IMR-90 (cell line): ENCODE data around the gene TBC1D22A. TPM values are rescaled to one million over a fixed set of nuclear protein-coding genes. Genes with fewer than 3 reads are reported as not detected.

Source experiments
- ATAC-seq: fragments of 200-7000 bp; cut with Tn5 transposase; 2 replicates; pipeline ENCODE4 v1.9.1; 2020; ENCODE audit warnings: low read depth, mild to moderate bottlenecking, moderate library complexity
- BruUV-seq: library from RNA; stranded (reverse); fragments of 400-500 nt; replicated peaks from 2 replicates; lab custom pipeline; 2021; lab: Mats Ljungman, UMichigan
- CTCF ChIA-PET: fragments of 300-600 bp; formaldehyde crosslinking; extraction: SDS; loops from one replicate; lab custom pipeline; 2021; ENCODE audit warnings: antibody characterized with exemption; lab: Yijun Ruan, JAX
- POLR2A ChIA-PET: fragments of 300-600 bp; sonication (Branson Sonifier 250); formaldehyde crosslinking; loops from one replicate; lab custom pipeline; 2022; ENCODE audit warnings: antibody characterized with exemption; ENCODE audit not compliant: unreplicated experiment; lab: Charles Lee
- DNase-seq: peaks from one replicate; pipeline ENCODE4 v3.0.0; 2013
- H2AFZ ChIP-seq: replicated peaks from 2 replicates; pipeline ENCODE3; 2013; ENCODE audit warnings: low read length, mild to moderate bottlenecking; ENCODE audit not compliant: poor library complexity
- H2AK5ac ChIP-seq: 2 replicates; pipeline ENCODE4 v1.6.1; 2013; ENCODE audit warnings: low read depth, low read length, inconsistent platforms
- H2AK9ac ChIP-seq: replicated peaks from 2 replicates; pipeline ENCODE3; 2013; ENCODE audit warnings: mild to moderate bottlenecking, low read depth, low read length, moderate library complexity; ENCODE audit not compliant: poor library complexity
- H2BK120ac ChIP-seq: 2 replicates; pipeline ENCODE4 v1.6.1; 2013; ENCODE audit warnings: low read depth, low read length, inconsistent platforms
- H2BK15ac ChIP-seq: 3 replicates; pipeline ENCODE4 v1.6.1; 2013; ENCODE audit warnings: low read depth, low read length, inconsistent platforms
- H2BK20ac ChIP-seq: 2 replicates; pipeline ENCODE4 v1.6.1; 2013; ENCODE audit warnings: low read depth, mild to moderate bottlenecking, inconsistent platforms, low read length, moderate library complexity
- H2BK5ac ChIP-seq: 2 replicates; pipeline ENCODE4 v1.6.1; 2013; ENCODE audit warnings: mild to moderate bottlenecking, low read depth, low read length, inconsistent platforms; ENCODE audit not compliant: poor library complexity, severe bottlenecking
- H3K14ac ChIP-seq: replicated peaks from 2 replicates; pipeline ENCODE4 v1.6.1; 2013; ENCODE audit warnings: low read depth, low read length, inconsistent platforms
- H3K18ac ChIP-seq: 2 replicates; pipeline ENCODE4 v1.6.1; 2013; ENCODE audit warnings: low read depth, low read length, control low read depth
- H3K23ac ChIP-seq: 2 replicates; pipeline ENCODE4 v1.6.1; 2013; ENCODE audit warnings: low read depth, low read length, inconsistent platforms
- H3K27ac ChIP-seq: 2 replicates; pipeline ENCODE4 v1.5.1; 2013; ENCODE audit warnings: mild to moderate bottlenecking, control low read depth, low read length; ENCODE audit not compliant: insufficient read depth
- H3K27me3 ChIP-seq: 2 replicates; pipeline ENCODE4 v1.6.1; 2013; ENCODE audit warnings: low read length; ENCODE audit not compliant: control insufficient read depth, insufficient read depth
- H3K36me3 ChIP-seq: 2 replicates; pipeline ENCODE4 v1.6.1; 2013; ENCODE audit warnings: low read length, mixed read lengths; ENCODE audit not compliant: control insufficient read depth, insufficient read depth
- H3K4ac ChIP-seq: 2 replicates; pipeline ENCODE4 v1.6.1; 2013; ENCODE audit warnings: low read depth, low read length, inconsistent platforms
- H3K4me1 ChIP-seq: 2 replicates; pipeline ENCODE4 v1.6.1; 2013; ENCODE audit warnings: low read length, mixed read lengths; ENCODE audit not compliant: control insufficient read depth, insufficient read depth
- H3K4me2 ChIP-seq: 2 replicates; pipeline ENCODE4 v1.6.1; 2013; ENCODE audit warnings: low read depth, mild to moderate bottlenecking, control low read depth, low read length, moderate library complexity
- H3K4me3 ChIP-seq: 2 replicates; pipeline ENCODE4 v1.5.1; 2013; ENCODE audit warnings: low read depth, mild to moderate bottlenecking, control low read depth, low read length, moderate library complexity; ENCODE audit not compliant: insufficient read depth
- H3K56ac ChIP-seq: 2 replicates; pipeline ENCODE4 v1.6.1; 2013; ENCODE audit warnings: low read length, inconsistent platforms; ENCODE audit not compliant: insufficient read depth; ENCODE audit errors: extremely low read depth
- H3K79me1 ChIP-seq, 2 experiments: 2 replicates each; pipeline ENCODE4 v1.6.1; 2013; ENCODE audit warnings: low read length in 2 of 2, inconsistent platforms in 1 of 2, low read depth in 1 of 2
- H3K9ac ChIP-seq: 2 replicates; pipeline ENCODE4 v1.6.1; 2013; ENCODE audit warnings: low read depth, low read length, control low read depth
- H3K9me1 ChIP-seq: 2 replicates; pipeline ENCODE4 v1.6.1; 2013; ENCODE audit warnings: low read length, inconsistent platforms; ENCODE audit not compliant: insufficient read depth
- H3K9me3 ChIP-seq: 2 replicates; pipeline ENCODE4 v1.6.1; 2013; ENCODE audit warnings: low read length; ENCODE audit not compliant: control insufficient read depth, insufficient read depth
- H4K20me1 ChIP-seq: 2 replicates; pipeline ENCODE4 v1.6.1; 2013; ENCODE audit warnings: low read length, inconsistent platforms; ENCODE audit not compliant: insufficient read depth
- H4K5ac ChIP-seq: 2 replicates; pipeline ENCODE4 v1.6.1; 2013; ENCODE audit warnings: mild to moderate bottlenecking, low read depth, low read length, control low read depth
- H4K8ac ChIP-seq, 2 experiments: 2 replicates each; pipeline ENCODE4 v1.6.1; 2013; ENCODE audit warnings: low read depth in 2 of 2, low read length in 2 of 2, control low read depth in 1 of 2, inconsistent platforms in 1 of 2
- H4K91ac ChIP-seq: 2 replicates; pipeline ENCODE4 v1.6.1; 2013; ENCODE audit warnings: low read depth, low read length, inconsistent platforms; ENCODE audit not compliant: insufficient read depth
- WGBS, 2 experiments: methylation state at CpG; one replicate each; pipeline versions ENCODE4 v1.1.5 to v1.1.7; 2013; ENCODE audit warnings: missing lambda C conversion rate in 2 of 2; ENCODE audit not compliant: insufficient read length in 1 of 2; ENCODE audit errors: extremely low coverage in 2 of 2; 5-methylcytosine and 5-hydroxymethylcytosine counted together
- dilution Hi-C: fragments of 300-500 bp; cut with HindIII; formaldehyde crosslinking; loops from one replicate; pipeline ENCODE4 v1.14.3; 2018; ENCODE audit warnings: low sequenced_read_pairs; ENCODE audit not compliant: unreplicated experiment
- in situ Hi-C: fragments of 300-500 bp; cut with MboI; formaldehyde crosslinking; loops from 3 replicates; pipeline ENCODE4 v1.14.3; 2019; ENCODE audit warnings: low sequenced_read_pairs, inconsistent platforms, mixed read lengths
- intact Hi-C: fragments of 100-400 bp; cut with micrococcal nuclease; formaldehyde crosslinking; loops from 2 replicates; pipeline ENCODE4 v1.10.0; 2022
- polyA plus RNA-seq, 3 experiments: library from polyadenylated mRNA; depleted of rRNA; stranded (reverse); fragments of >200 nt; gene quantifications; 2 replicates each; pipeline ENCODE4 v1.2.3, GENCODE V29; 2012; ENCODE audit warnings: low replicate concordance in 1 of 3
- total RNA-seq: library from RNA; depleted of rRNA; stranded (reverse); fragments of >200 nt; gene quantifications from 2 replicates; pipeline ENCODE4 v1.2.3, GENCODE V29; 2012
- TF ChIP-seq, protein P1 (sequence below): fragments of 150-350 bp; IDR thresholded peaks from 2 replicates; pipeline ENCODE4 v1.6.1; 2016; ENCODE audit warnings: low read depth, mild to moderate bottlenecking, low read length, moderate library complexity, borderline replicate concordance

TBC1D22A gene
- total and polyA plus RNA-seq, 2 of the 4 experiments (the other 2 are of a cell fraction): 9.0 to 16.7 TPM

DNA sequence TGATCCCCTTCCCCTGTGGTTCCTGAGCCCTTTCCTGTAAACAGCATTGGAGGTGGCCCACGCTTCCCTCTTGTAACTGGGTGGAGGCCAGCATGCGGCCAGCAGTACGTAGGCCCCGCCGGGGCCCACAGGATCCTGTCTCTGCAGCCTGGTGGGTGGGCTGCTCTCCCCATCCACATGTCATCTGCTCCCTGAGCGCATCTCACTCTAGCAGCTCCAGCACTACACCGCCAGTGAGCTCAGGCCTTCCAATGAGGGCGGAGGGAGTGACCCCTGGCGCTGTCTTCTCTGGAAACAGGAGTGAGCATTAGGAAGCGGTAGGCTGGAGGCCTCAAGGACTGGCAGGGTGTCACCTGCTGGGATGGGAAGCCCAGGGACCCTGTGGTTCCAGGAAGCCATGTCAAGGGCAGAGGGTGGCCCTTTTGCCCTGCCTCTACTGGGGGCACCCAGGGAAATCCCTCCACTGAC, 363.9 kb downstream of the TBC1D22A start:
- H3K4me3 ChIP-seq: no peak overlapping the region
- no peak overlapping the region for H2BK120ac ChIP-seq
- no peak for ATAC-seq
- dilution Hi-C loops: no loop called here
- no peaks in the 10 kb centered on the region for H3K4me1 ChIP-seq
- no peak overlapping the region for H4K5ac ChIP-seq
- BruUV-seq: no TSS peak
- no CpG with 5 or more reads among the region's 10 CpGs for WGBS, 2 experiments
- DNase-seq: no peak
- H4K20me1 ChIP-seq: no peaks in the 10 kb centered on the region; the same call in 1 of the 2 replicates
- H3K9ac ChIP-seq: no peak overlapping the region
- H3K27me3 ChIP-seq: no peaks in the 10 kb centered on the region
- no peak overlapping the region for H3K4ac ChIP-seq
- CTCF ChIA-PET: interaction anchor here (0.7 kb wide), 1 partner anchor 247 kb away, joined by 3 read pairs; no protein-coding TSS in a partner anchor
- no peak overlapping the region for H2BK15ac ChIP-seq
- no peak overlapping the region for H3K14ac ChIP-seq
- TF ChIP-seq, protein P1, sequence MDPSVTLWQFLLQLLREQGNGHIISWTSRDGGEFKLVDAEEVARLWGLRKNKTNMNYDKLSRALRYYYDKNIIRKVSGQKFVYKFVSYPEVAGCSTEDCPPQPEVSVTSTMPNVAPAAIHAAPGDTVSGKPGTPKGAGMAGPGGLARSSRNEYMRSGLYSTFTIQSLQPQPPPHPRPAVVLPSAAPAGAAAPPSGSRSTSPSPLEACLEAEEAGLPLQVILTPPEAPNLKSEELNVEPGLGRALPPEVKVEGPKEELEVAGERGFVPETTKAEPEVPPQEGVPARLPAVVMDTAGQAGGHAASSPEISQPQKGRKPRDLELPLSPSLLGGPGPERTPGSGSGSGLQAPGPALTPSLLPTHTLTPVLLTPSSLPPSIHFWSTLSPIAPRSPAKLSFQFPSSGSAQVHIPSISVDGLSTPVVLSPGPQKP: no peak
- H2AK5ac ChIP-seq: no peak overlapping the region
- H3K56ac ChIP-seq: no peak overlapping the region
- no peaks in the 10 kb centered on the region for H3K9me1 ChIP-seq
- H2AFZ ChIP-seq: no peak overlapping the region
- H3K23ac ChIP-seq: no peak overlapping the region
- no peak overlapping the region for H2BK5ac ChIP-seq
- POLR2A ChIA-PET: no interaction called here
- H2BK20ac ChIP-seq: no peak overlapping the region
- no peak overlapping the region for H2AK9ac ChIP-seq
- H3K79me1 ChIP-seq: no peaks in the 10 kb centered on the region
- no peaks in the 10 kb centered on the region for H3K9me3 ChIP-seq
- in situ Hi-C loops: no loop called here
- H4K91ac ChIP-seq: no peak overlapping the region
- peaks cover 2% of the 10 kb centered on the region; the same call in 1 of the 2 replicates for H3K36me3 ChIP-seq
- no peak overlapping the region for H3K18ac ChIP-seq
- no peak overlapping the region for H4K8ac ChIP-seq
- intact Hi-C loops: no loop called here
- H3K27ac ChIP-seq: no peak overlapping the region
- no peak overlapping the region for H3K4me2 ChIP-seq
